Kasumi-1 (cell line): ENCODE measurements around the gene EHHADH.

Experiments used
- DNase-seq, 2 experiments: peaks; one replicate each; lab custom pipeline; 2025; lab: John Stamatoyannopoulos, UW

EHHADH gene

DNA sequence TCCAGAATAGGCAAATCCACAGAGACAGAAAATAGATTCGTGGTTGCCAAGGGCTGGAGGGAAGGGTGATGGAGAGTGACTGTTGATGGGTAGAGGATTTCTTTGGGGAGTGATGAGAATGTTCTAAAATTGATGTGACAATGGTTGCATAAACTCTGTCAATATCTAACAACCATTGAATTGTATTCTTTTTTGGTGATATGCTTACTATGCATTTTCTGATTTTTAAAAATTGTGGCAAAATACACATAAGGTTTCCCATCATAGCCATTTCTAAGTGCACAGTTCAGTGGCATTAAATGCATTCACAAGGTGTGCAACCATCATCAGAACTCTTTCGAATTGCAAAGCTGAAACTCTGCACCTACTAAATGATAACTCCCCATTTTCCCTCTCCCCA lies 56.8 kb downstream of the EHHADH start:
- no peak for DNase-seq

DNA sequence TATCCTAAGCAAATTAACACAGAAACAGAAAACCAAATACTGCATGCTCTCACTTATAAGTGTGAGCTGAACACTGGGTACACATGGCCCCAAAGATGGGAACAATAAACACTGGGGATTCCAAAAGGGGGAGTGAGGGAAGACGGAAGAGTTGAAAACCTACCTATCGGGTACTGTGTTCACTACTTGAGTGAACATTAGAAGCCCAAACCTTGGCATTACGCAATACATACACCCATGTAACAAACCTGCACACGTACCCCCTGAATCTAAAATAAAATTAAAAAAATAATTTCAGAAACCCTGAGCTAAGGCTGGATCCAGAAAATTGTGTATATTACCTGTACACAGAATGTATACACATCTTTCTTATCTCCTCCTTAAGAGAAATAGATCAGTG lies 58.2 kb downstream of the EHHADH start:
- DNase-seq = no peak

DNA sequence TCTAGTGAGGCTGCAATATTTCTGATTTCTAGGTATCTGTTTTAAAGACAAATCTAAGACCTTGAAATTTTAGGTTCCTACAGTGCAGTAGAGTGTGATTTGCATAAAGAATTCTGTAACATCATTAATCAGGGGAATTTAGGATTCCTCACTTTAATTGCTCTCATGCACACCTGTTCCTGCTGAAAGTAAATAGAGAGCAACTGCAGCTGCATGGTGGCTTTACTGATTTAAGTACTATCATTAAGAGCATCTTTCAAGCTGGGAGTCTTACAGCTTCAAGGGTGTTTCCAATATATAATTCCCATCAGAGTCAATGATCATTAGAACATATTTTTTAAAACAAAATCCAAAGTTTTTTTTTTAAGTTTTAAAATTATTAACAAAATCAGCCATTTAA lies 65.0 kb downstream of the EHHADH start:
- no peak for DNase-seq

DNA sequence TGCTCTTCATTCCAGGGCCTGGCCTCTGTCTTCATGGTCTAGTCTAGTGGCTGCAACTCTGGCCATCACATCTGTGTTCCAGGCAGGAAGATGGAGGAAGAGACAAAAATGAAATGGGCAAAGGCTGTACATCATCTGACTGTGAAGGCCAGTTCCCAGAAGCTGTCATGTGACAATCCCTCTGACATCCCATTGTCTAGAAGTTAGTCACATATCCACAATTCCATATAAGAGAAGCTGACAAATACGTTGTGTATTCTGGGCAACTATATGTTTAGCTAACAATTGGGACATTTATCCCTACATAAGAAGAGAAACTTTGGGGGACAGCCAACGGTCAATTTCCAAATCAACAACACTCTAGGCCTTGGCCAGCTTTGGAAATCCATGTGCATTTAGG lies 66.5 kb downstream of the EHHADH start:
- DNase-seq = no peak

DNA sequence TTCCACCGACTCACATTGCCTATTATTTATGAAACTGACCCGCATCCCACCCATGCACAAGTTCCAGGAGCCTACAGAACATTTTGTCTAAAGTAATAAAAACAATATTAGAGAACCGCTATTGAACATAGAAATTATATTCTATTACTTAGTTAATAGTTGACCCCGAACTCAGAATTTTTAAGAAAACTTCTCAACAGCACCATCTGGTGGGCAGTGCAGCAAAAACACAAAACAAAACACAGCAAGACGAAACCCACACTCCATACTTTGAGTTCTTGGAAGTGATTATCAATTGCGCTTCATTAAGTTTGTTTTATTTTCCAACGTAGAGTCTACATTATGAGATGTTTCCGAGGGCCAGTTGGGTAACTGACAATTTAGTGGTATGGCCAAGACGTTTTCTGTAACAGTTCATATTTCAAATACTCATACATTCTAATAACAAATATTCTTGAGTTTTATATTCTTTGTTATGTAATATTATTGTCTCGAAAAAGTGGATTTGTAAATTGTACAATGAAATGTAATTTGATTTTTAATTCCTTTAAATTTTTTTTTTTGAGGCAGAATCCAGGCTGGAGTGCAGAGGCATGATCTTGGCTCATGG lies 77.0 kb downstream of the EHHADH start:
- DNase-seq = peak; percentile 57 to 69

DNA sequence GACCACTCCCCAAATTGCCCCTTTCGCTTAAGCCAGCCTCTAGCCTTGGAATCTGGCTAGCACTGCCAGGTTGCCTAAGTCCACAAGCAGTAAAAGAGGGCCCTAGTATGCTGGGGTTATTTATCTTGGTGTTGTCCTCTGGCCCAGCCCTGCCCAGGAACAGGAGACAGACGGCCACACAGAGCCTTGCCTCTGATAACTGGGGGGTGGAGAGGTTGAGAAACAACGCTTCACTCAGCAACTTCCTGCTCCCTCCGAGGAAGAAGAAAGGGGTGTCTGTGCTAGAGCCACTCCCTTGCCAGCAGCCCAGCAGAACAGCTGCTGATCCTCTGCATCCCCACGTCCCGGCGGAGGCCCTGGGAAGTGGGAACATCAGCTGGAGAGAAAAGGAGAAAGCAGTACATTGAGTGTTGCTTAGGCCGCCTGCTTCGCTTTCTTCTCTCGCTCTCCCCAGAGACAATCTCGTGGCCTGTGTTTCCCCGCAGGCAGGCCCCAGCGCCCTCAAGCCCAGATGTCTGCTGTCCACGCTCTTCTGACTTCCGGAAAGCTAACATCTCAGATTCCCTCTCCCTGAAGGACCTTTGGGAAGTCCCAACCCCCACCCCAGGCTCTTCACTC lies 78.4 kb downstream of the EHHADH start:
- DNase-seq = peak; percentile 74 to 81

DNA sequence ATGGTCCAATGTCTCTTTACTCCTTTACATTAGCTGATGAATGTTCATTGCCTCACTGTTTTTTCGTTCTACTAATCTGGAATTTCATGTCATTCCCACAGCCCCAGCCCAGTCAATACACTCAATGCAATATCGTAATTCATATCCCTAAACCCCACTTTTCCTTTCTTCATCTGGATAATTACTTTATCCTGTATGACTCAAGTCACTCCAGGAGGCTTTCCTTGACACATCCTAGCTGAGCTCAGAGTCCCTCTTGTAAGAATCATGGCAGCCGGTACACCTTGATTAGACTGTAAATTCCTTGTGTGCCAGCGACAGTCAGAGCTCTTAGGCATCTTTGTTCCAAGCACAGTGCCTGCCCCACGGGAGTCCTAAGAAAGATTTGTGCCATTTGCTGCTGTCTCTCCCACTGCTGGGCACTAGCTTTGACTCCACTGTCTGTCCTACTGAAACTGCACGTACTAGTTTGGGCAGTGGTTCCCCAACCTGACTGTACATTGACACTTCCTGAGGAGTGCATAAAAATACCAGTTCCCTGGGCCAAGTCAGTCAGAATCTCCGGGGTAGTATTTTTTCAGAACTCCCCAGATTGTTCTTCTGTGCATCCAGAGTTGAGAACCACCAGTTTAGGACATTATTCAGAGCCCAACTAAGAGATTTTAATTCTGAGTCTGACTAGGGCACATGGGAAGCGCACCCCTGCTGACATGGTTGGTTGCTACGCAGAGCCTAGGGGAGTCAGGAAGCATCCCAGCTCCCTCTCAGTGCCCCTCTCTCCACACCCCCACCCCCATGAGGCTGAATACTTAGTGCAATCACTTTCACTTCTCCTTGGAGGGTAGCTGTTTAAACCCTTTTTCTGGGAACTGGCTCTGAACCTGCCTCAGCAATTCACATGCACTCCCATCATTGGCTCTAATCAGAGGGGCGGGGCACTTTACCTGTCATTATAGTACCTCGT lies 81.5 kb downstream of the EHHADH start:
- DNase-seq = no peak

DNA sequence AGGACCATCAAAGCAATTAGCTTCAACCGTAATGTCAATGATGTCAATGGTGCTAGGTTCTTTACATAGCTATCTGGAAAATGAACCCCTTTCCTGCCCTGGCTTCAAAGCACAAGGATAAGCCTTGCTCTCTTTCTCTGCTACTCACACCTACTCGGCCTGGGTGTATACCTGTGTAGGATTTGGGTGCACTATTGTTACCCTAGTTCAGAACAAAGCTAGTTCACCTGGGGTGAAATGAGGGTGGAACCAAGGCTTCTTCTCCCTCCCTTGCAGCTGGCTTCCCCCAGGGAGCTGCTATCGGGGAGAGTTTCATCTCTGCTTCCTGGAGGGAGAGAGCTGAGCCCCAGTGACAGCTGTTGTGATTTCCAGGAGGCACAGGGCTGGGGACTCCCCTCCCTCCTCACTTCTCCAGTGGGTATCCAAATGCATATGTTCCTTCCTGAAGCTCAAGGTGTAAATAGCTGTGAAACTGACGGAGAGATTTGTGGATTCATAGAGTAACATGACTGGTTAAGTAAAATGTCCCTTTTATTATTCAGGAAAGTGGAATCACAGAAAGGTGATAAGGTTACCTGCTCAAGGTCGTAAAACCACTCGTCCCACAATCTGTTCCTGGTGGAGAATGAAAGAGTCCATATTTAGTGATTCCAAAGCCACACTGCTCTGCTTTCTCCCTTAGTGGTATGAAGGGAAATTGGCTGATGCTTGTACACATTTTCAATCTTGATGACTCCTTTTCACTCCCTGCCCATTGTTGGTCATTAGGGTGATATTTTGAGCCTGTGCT lies 89.2 kb downstream of the EHHADH start:
- DNase-seq = no peak

DNA sequence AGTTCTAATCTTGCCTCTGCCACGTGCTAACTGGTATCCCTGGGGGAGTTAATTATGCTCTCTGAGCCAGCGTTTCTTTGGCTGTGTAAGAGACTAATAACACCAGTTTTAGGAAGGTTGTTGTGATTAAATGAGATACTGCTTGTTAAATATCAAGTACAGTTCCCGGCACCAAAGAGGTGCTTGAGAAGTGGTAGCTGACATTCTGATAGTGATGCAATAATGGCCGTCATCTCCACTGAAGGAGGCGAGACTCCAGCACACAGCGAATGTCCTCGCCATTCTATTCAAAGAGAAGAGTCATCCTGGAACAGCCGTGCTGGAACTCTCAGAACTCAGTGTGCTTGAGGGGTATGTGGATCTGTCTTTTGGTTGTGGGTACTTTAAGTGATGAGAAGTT lies 91.2 kb downstream of the EHHADH start:
- no peak for DNase-seq

DNA sequence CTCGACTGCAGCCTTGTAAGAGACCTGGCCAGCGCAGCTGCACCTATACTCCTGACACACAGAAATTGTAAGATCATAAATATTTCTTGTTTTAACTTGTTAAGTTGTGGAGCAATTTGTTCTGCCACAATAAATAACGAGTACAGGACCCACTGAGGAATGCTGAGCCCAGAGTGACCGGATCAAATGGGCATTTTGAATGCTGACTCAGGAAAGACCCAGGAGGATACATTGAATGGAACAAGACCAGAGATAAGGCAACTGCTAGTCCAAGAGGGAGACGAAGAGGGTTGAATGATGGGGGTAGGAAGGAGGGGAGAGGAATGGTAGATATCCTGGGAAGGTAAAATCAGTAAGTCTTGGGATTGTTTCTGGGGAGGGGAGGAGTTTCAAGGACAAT lies 92.1 kb downstream of the EHHADH start:
- DNase-seq = no peak

DNA sequence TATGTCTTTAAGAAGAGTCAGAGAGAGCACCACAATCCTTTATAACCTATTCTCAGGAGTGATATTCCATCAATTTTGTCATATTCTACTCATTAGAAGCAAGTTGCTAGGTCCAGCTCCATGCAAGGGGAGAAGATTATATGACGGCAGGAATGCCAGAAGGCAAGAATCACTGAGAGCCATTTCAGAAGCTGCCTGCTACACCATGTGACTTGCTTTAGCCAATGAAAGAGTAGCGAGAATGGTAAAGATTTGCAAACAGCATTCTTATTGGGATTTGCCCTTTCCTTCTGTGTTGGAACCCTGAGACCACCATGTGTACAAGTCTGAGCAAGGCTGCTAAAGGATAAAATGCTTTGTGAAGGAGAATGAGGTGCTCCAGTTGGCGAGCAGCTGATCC lies 96.5 kb downstream of the EHHADH start:
- no peak for DNase-seq

DNA sequence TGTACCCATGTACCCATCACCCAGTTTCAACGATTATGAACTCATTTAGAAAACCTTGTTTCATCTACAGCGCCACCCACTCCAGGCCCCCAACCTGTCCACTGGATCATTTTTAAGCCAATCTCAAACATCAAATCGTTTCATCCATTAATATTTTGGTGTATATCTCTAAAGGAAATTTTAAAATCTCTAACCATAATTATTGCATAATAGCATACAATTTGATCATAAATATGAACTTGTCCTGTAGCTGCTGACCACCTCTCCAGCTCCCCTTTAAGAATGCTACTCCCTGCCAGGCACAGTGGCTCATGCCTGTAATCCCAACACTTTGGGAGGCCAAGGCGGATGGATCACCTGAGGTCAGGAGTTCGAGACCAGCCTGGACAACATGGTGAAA lies 98.2 kb downstream of the EHHADH start:
- DNase-seq = no peak

DNA sequence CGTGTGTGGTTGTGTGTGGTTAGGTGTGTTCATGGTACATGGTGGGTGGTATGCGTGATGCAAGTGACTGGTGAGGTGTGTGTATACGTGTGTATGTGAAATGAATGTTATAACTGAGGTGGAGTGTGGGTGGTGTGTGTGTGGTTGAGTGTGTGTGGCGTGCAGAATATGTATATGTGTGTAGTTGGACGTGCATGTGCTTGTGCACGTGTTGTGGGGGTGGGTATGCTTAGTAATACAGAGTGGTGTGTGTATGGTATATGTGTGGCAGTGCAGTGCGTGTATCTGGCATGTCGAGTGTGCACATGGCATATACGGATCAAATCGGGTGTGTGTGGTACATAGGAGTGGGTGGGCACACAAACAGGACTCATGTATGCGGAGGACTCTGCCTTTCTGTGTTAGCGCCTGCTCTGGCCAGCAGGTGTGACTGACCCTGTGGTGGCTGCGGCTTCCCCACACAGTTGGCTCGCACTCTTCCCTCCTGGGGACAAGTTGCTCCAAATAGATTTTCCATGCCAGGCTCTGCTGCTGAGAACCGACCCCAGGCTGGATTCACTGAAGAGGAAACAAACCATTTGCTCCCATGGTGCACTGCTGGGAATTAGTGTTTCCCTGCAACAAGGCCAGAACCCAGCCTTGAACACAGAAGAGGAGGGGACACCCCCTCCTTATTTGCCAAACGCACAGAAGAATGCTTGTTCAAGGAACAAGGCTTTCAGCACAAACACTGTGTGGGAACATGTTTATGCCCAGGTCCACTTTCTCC lies 99.8 kb downstream of the EHHADH start:
- no peak for DNase-seq

DNA sequence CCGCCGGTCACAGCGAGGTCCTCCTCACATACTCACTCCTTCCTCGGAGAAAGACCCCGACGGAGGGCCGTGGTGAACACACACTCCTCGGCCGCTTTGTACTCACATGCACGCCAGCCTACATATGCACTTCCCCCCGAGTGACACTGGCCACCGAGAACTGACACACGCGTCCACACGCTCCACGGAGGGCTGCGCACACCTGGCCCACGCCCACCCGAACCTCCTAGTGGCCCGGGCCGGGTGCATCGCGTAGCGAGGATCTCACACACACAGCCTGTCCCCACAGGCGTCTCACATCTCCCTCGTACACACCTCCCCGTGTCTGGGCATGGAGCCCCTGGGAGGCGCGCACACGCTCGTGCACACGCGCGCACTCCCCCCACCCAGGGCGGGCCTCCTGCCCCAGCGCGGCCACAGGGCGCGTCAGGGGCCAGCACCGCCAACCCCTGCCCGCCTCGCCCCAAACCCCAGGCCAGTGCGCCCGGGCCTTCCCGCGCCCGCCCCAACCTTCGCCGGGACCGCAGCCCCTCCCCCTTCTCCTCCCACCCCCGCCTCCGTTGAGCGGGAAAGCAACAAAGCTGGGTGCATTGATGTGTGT lies 100.6 kb downstream of the EHHADH start:
- DNase-seq = no peak

DNA sequence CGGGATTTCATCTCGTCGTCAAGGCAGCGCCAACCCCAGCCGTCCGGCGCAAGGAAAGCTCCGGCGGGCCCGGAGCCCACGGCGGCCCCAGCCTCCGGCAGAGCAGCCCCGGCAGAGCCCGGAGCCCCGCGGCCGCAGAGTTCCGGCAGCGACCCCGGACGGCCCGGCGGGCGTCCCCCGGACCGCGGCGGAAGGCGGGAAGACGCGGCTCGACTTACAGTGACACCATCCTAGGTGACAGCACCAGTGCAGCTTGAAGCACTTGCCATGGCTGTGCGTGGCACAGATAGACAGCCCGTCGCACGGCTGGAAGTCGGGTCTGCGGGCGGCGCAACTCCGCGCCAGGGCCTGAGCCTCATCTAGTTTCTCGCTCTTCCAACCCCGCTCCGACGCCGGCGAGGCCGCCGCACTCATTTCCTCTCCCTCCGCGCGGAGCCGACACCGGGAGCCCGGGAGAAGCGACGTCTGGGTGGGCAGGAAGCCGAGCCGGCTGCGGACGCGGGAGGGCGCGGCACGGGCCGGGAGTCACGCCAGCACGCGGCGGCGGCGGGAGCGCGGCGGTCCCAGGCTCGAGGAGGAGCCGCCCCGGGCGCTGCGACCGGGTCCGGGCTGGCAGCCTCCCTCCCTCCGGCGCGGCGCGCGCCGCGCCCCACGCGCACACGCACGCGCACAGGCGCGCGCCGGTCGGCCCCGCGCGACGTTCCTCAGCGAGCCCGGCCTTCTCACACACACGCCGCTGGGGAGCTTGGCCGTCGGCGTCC lies 101.3 kb downstream of the EHHADH start, which contains the start of gene C3orf70:
TSS of gene C3orf70 (minus strand) at position 651 of the 761 bp plus-strand sequence. CDS start at position 414, 237 bp downstream.
- peak; percentile 26 to 32 for DNase-seq

DNA sequence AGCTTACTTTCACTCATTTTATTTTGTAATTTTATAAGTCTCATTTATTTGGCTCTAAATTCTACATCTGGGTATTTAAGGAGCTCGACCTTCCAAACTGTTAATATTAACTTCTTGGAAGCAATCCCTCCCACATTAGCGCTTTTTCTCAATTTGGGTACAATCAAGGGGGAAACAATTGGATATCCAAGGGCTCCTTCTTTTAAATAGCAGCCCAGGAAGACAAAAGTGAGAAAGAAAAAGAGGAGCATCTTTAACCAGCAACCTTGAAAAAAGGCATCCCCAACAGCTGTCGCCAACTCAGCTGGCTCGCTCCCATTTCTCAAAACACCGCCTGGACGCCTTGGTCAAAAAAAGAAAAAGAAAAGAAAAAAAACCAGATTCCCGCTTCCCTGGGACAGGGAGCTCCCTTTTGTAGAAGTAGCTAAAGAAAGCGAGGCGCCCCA lies 101.9 kb downstream of the EHHADH start:
- DNase-seq = peak in 1 of 2 experiments; percentile 11

DNA sequence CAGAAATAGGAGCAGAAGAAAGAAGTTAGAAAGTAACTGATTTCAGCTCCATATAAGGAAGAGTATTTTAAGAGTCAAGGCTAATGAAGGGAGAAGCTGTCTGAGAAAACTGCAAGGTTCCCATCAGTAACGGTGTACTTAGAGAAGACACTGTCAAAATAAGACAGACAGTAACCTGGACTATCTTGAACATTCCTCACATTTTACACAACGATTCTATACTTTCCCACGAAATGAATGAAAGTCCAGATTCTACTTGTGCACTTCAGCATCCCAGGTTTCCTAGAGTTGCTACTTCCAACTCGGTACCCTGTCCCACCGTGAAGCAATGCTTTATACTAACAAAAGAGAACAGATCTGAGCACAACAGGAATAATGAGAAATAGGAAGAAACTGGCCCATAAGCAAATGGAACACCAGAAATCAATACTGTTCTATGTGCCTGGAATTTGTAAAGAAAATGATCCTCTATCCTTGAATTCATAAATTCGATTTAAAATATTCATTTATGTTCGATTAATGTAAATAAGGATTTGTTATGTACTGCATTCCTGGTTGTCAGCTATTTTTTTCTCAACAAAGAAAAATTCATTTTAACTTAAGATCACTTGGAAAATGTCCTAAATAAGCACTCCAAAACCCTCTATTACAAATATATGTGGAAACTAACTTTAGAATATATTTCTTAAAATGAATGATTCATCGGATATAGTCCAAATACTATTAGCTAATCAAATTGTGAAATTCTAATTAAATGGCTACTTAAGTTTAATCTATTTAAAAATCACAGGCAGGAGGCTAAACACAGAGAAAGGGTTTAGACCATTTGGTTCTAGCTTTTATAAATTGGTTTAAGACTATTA lies 102.5 kb downstream of the EHHADH start:
- no peak for DNase-seq

DNA sequence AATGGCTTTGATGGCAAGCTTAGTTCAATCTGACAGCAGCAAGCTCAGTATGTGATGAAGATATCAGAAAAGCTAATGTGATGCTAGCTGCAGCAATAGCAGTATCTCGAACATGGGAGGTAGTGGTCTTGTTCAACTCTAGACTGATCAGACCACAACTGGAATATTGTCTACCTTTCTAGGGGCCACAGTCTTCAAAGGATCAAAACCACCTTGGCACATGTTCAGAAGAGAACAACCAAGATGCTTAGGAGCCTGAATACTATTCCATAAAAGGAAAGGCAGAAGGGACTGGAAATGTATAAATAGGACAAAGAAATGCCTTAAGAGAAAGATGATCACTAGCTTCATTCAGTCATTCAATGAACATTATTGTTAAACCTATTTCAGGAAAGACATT lies 103.3 kb downstream of the EHHADH start:
- no peak for DNase-seq

DNA sequence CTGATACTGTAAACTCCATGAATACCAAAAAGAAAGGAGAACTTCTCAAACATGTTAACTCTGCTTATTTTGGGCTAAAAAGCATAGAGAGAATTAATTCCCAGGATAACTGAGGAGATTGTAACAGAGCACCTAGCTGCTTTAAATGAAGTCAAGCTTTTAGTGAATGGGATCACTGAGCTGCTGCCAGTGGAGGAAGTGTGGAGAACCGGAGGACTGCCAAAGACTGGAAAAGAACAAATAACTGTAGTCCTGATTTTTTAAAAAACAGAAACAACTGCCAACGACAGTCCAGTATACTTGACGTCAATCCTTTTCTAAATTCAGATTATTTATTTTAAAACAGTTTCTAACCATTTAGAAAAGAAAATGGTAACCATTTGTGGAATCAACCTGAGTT lies 104.3 kb downstream of the EHHADH start:
- DNase-seq = no peak
